ENCODE measurements around the gene TCERG1. TPM values are rescaled to one million over a fixed set of nuclear protein-coding genes. Genes with fewer than 3 reads are reported as not detected.
"Not testable (repeated sequence)": the region's sequence is repeated elsewhere in the genome, so short reads cannot be mapped to it uniquely, and the experiment has no call there.

Gene TCERG1
- total RNA-seq, 1 donor from 2014 or later = 32.6 TPM

DNA sequence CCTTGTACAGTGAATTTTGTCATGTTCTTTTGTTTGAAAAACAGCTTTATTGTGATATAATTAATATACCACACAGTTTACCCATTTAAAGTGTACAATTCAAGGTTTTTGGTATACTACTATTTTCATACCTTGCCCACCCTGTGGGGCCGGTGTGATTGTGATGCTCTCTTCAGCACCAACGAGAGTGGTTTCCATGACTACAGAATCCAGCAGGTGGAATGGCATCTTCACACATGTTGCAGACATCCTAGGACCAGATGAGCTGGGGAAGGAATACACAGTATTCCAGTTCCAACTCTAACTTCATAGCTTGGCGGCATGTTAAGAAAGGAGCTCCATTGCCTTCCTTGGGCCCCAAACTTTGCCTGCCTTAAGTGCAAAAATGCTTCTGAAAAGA is 76.6 kb downstream of the TCERG1 start:
- ATAC-seq = no peak

DNA sequence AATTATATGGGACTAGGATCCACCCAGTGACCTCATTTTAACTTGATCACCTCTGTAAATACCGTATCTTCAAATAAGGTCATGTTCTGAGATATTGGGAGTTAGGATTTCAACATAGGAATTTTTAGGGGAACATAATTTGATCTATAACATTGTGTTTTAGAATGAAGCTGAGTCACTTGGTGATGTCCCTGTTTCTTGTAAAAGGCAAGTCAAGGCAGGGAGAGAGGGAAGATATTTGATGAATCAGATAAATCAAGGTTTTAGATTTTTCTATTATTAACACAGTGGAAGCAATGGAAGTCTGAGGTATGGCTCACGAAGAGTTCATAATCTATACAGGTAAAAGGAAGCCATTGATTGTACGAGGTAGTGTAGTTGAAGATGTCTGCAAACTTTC is 80.7 kb downstream of the TCERG1 start:
- ATAC-seq = no peak

DNA sequence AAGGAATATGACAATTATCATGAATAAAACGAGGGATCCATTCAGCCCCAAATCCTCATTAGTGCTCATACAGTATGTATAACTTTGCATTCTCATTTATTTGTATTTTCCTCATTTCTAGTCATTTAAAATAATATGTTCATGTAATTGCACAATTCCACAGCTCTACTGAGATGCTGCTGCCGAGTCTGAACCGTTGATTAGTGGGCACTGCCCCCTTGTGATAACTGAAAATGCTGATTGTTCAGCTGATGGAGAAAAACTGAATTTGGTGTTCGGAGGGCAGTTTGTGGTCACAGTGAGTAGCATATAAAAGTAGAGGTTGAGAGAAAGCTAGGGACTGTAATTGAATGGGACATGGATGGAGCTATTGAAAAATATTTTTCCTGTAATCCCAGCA is 81.1 kb downstream of the TCERG1 start:
- no peak for ATAC-seq

DNA sequence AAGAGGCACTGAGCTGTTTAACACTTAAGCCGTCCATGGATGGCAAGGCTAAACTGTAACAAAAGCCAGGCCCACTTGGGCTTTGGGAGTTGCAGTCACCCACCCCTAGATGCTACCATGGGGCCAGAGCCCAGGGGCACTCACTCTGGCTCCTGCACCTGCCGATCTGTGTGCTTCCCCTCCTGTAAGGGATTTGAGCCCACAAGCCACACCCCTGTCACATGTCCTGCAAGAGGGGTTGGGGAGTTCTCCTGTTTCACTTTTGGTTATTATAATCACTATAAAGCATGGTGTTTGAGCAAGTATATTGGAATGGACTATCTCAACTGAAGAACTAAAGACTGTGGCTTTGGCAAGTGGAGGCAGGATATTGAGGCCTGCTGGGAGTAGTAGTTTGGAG is 82.9 kb downstream of the TCERG1 start:
- no peak for ATAC-seq

DNA sequence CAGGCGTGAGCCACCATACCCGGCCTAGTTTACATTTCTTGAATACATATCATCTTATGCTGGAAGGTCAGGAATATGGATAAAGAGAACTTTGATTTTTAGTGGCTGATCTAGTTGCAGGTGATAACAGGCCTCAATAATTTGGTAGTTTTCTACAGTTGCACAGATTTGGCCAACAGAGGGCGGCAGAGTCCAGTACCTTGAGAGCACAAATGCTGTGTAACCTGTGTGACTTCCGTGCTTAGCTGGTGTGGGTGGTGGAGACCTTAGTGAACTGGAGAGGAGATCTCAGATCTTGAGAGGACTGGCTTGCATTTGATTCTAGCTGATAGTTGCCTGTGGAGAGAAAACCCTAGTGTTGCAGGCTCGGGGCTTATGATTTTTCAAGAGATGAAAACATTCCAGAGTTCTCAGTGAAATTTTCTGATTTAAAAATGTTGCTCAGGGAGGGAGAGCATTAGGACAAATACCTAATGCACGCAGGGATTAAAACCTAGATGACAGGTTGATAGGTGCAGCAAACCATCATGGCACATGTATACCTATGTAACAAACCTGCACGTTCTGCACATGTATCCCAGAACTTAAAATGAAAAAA is 86.2 kb downstream of the TCERG1 start:
- ATAC-seq = peak; percentile 90

DNA sequence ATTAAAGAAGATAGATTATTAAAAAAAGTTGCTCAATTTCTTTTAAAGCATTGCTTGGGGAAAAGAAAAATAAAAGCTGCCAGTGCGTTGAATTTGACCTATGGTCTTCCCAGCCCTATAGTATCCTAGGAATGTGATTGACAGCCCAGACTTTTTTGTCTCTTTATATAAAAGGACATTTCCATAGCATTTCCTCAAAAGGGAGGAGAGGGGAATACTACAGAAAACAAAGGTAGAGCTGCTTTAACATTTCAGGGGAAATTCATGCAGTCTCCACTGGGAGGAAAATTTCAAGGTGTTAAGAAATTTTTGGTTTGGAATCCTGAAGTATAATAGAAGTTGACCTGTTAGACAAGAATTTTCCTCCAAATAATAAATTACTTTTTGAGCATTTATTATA is 86.7 kb downstream of the TCERG1 start:
- no peak for ATAC-seq

GRCh38 chr5:146538432-146538831 is 91.3 kb downstream of the TCERG1 start:
- no peak for ATAC-seq

DNA sequence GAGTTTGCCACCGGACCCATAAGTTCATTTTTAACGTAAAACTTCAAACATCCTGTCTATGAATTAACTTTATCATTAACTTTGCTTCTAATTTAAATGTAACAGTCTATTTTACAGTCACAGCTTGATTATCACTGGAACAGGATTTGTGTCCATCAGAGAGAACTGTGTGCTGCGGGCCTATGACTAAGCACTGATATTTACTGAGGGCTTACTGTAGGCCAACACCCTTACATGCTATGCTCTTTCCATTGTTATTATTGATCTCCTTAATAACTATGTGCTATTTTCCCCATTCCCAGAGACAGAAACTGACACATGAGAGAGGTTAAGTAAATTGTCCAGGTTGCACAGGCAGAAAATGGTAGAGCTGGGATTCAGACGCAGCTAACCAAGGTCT is 92.8 kb downstream of the TCERG1 start:
- ATAC-seq = peak; percentile 96

DNA sequence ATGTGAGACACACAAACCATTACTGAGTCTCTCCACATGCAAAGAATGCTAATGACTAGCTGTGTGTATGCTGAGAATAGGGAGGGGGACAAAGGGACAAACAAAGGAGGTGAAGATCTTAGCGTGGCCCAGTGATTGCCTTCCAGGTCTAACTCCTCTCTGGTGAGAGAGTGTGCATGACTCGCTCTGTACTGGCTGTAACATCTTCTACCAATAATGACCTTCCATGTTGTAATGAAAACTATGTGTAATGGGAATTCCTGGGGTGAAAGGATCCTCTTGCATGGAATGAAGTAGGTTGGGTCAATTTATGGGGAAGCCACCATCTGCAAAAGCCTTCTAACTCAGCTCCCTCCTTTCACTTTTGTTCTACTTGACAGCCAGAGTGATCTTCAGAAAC is 93.3 kb downstream of the TCERG1 start:
- peak; percentile 26 for ATAC-seq

- ATAC-seq = peak; percentile 86
Measured at GRCh38 chr5:146541958-146542849, 95.1 kb downstream of the TCERG1 start.

GRCh38 chr5:146544232-146544631 is 97.1 kb downstream of the TCERG1 start:
- no peak for ATAC-seq

DNA sequence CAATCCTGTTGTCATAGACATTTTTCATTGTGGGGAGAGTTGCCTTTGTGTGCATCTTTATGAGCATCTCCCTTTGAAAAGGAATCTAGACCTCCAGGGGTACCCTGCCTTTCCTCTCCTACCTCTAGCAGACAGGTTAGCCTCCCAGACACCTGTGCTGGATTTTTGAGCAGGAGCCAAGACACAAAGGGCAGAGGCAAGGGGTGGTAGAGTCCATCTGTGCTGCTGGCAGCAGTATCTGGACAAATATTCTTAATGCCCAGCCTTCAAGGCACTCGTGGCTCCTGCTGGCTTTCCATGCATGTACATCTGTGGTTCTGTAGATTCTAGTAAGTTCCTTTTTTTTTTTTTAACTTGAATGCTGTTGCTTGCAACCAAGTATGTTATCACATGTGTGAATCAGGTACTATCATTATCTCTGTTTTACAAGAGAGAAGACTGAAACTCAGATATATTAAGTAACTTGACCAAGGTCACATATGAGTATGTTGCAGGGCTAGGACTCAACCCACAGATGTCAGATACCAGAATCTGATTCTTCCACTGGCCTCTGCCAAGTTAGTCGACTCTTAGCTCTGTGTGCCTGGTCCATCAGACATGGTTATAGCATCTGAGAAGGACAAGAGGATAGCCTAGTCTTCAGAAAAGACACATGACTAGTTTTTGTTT is 101.8 kb downstream of the TCERG1 start:
- no peak for ATAC-seq

DNA sequence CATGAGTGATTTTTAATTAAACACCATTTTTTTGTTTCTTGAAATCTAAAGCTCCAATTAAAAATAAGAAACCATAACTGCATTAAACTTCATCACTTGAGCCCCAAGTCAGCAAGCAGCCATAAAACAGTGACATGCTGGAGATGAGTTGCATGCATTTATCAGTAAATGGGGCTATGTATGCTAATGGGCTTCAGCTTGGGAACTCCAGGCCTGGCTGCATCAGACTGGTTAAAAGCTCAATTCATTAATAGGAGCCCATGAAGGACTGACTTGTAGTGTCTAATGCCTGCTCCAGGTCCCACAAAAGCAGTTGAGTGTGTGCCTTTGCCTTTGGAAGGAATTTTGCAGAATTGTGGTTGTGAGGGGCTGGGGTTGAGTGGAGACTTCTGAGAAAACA is 102.5 kb downstream of the TCERG1 start:
- no peak for ATAC-seq

DNA sequence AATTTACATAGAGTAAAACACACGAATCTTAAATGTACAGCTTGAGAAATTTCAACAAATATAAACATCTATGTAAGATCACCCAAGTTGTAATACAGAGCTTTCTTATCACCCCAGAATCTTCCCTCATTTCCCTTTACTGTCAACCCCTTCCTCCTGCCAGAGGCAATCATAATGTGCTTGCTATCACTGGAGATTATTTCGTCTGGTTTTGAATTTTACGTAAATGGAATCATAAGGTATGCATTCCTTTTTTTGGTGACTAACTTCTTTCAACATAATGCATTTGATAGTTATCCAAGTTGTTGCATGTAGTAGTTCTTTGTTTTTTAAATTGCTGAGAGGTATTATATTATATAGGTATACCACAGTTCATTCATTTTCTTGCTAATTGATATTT is 106.3 kb downstream of the TCERG1 start:
- ATAC-seq = no peak

- ATAC-seq = not testable (repeated sequence)
Measured at GRCh38 chr5:146556884-146557283, 109.8 kb downstream of the TCERG1 start.

DNA sequence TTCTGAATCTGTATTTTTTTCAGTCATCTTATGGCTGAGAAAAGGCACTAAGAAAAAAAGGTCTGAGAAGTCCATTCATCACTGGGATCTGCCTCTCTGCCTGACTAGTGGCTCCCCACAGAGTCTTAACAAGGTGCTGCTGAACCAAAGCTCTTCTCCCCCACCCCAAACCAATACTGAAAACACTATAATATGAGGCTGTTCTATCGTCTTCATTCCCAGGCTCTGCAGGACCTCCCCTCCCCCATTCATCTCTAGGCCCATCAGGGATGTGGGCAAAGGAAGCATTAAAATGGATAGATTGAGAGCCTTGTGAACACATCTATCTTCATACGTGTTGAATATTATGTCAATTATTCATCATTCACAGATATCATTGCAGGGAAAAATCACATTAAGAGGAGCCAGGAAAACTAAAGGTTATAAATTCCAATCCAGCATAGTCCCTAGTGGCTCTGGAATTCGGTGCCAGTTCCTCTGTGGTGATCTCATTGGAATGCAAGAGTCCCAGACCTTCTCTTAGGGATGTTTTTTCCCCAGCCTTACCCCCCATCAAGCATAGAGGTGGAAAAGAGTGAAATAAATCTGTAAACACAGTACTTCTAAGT is 113.2 kb downstream of the TCERG1 start:
- ATAC-seq = no peak

Other genes with a start within 250 kb of the TCERG1 start
- 7.5 TPM for gene RBM27, start 243.7 kb upstream of the TCERG1 start, total RNA-seq
- gene POU4F3, start 108.5 kb upstream of the TCERG1 start, total RNA-seq = not detected
- gene GPR151, start 68.9 kb downstream of the TCERG1 start, total RNA-seq = not detected